HepG2 (cell line): ENCODE measurements around the gene RAD51C. TPM values are rescaled to one million over a fixed set of nuclear protein-coding genes. Genes with fewer than 3 reads are reported as not detected.

Source experiments
- FOSL2 ChIP-seq: sonication (generic); formaldehyde crosslinking; IDR thresholded peaks from 2 replicates; pipeline ENCODE4 v1.4.0; 2020; ENCODE audit warnings: missing genetic modification reagents
- FOXC1 ChIP-seq: sonication (generic); formaldehyde crosslinking; IDR thresholded peaks from 2 replicates; pipeline ENCODE4 v1.8.0; 2022; ENCODE audit warnings: mild to moderate bottlenecking, missing genetic modification reagents, borderline replicate concordance
- GATA4 ChIP-seq: sonication (generic); IDR thresholded peaks from 2 replicates; pipeline ENCODE4 v1.6.1; 2016; ENCODE audit warnings: antibody characterized with exemption, low read depth, borderline replicate concordance
- MATR3 ChIP-seq: sonication (generic); formaldehyde crosslinking; IDR thresholded peaks from 2 replicates; pipeline ENCODE4 v1.4.0; 2020; ENCODE audit warnings: missing genetic modification reagents
- MED1 ChIP-seq: sonication (generic); formaldehyde crosslinking; IDR thresholded peaks from 2 replicates; pipeline ENCODE4 v1.4.0; 2020; ENCODE audit warnings: missing genetic modification reagents
- MXD3 ChIP-seq: IDR thresholded peaks from 2 replicates; pipeline ENCODE4 v1.6.1; 2016; ENCODE audit warnings: mild to moderate bottlenecking, missing biosample characterization, missing genetic modification reagents
- NR2F6 ChIP-seq, 2 experiments: IDR thresholded peaks; 2 replicates each; pipeline ENCODE4 v1.6.1; 2016; ENCODE audit warnings: antibody characterized with exemption in 1 of 2, mild to moderate bottlenecking in 1 of 2
- NRL ChIP-seq: sonication (generic); formaldehyde crosslinking; IDR thresholded peaks from 2 replicates; pipeline ENCODE4 v1.5.0; 2020; ENCODE audit warnings: missing genetic modification reagents, mild to moderate bottlenecking, moderate library complexity, borderline replicate concordance
- PAWR ChIP-seq: sonication (generic); formaldehyde crosslinking; IDR thresholded peaks from 2 replicates; pipeline ENCODE4 v1.4.0; 2020; ENCODE audit warnings: missing genetic modification reagents, mild to moderate bottlenecking, borderline replicate concordance
- RARA ChIP-seq: IDR thresholded peaks from 2 replicates; pipeline ENCODE4 v1.6.1; 2016; ENCODE audit warnings: missing genetic modification reagents, missing compliant biosample characterization
- REST ChIP-seq, 2 experiments: IDR thresholded peaks; 2 replicates each; pipeline ENCODE4 v1.6.1; 2011 to 2012; ENCODE audit warnings: low read length in 2 of 2, borderline replicate concordance in 1 of 2, low read depth in 1 of 2, mild to moderate bottlenecking in 1 of 2, moderate library complexity in 1 of 2
- RFX3 ChIP-seq: IDR thresholded peaks from 2 replicates; pipeline ENCODE4 v1.6.1; 2016; ENCODE audit warnings: missing biosample characterization, missing genetic modification reagents
- RXRA ChIP-seq: sonication (generic); formaldehyde crosslinking; IDR thresholded peaks from 2 replicates; pipeline ENCODE4 v1.5.1; 2020; ENCODE audit warnings: missing genetic modification reagents
- SMAD3 ChIP-seq: sonication (generic); formaldehyde crosslinking; IDR thresholded peaks from 2 replicates; pipeline ENCODE4 v1.4.0; 2020; ENCODE audit warnings: missing genetic modification reagents
- STAG1 ChIP-seq: sonication (generic); formaldehyde crosslinking; IDR thresholded peaks from 2 replicates; pipeline ENCODE4 v1.4.0; 2020; ENCODE audit warnings: missing genetic modification reagents
- TEAD3 ChIP-seq: optimal IDR thresholded peaks from 2 replicates; pipeline ENCODE3; 2016; ENCODE audit warnings: borderline replicate concordance
- TFDP1 ChIP-seq: IDR thresholded peaks from 2 replicates; pipeline ENCODE4 v1.6.1; 2016; ENCODE audit warnings: missing compliant biosample characterization, missing genetic modification reagents, borderline replicate concordance
- ZNF17 ChIP-seq: sonication (generic); formaldehyde crosslinking; IDR thresholded peaks from 2 replicates; pipeline ENCODE4 v1.5.0; 2020; ENCODE audit warnings: mild to moderate bottlenecking, missing genetic modification reagents
- ZNF263 ChIP-seq: sonication (generic); formaldehyde crosslinking; IDR thresholded peaks from 2 replicates; pipeline ENCODE4 v1.4.0; 2020; ENCODE audit warnings: missing genetic modification reagents
- ZNF292 ChIP-seq: sonication (generic); formaldehyde crosslinking; IDR thresholded peaks from 2 replicates; pipeline ENCODE4 v1.8.1; 2022; ENCODE audit warnings: mild to moderate bottlenecking, low read depth, missing genetic modification reagents, borderline replicate concordance
- ZNF556 ChIP-seq: sonication (generic); formaldehyde crosslinking; IDR thresholded peaks from 2 replicates; pipeline ENCODE4 v1.4.0; 2020; ENCODE audit warnings: mild to moderate bottlenecking, missing genetic modification reagents, borderline replicate concordance
- ZNF615 ChIP-seq: sonication (generic); formaldehyde crosslinking; IDR thresholded peaks from 2 replicates; pipeline ENCODE4 v1.5.0; 2020; ENCODE audit warnings: mild to moderate bottlenecking, missing genetic modification reagents, borderline replicate concordance
- ZNF781 ChIP-seq: sonication (generic); formaldehyde crosslinking; IDR thresholded peaks from 2 replicates; pipeline ENCODE4 v1.5.1; 2020; ENCODE audit warnings: borderline replicate concordance, mild to moderate bottlenecking, missing genetic modification reagents; ENCODE audit errors: not compliant biosample characterization
- polyA plus RNA-seq, 8 experiments: library from polyadenylated mRNA; depleted of rRNA in 3 of 8; stranded (reverse) in 7 of 8; unstranded in 1 of 8; fragments of >200 nt; fragmentation: Illumina TruSeq in 4 of 8; extraction: Trizol in 4 of 8; gene quantifications; 2 replicates each; pipeline versions ENCODE4 v1.2.1 to v1.2.3, GENCODE V29; 2011 to 2016; ENCODE audit warnings: low read depth in 4 of 8, missing spikeins in 1 of 8, mixed read lengths in 1 of 8; ENCODE audit not compliant: insufficient read depth in 1 of 8
- total RNA-seq, 5 experiments: library from RNA; depleted of rRNA; stranded (reverse); fragments of >200 nt; fragmentation: Illumina TruSeq; extraction: Trizol; gene quantifications; 2 replicates each; pipeline ENCODE4 v1.2.3, GENCODE V29; 2016; ENCODE audit warnings: low read depth in 1 of 5

Gene RAD51C
- total and polyA plus RNA-seq, 2 of the 13 experiments (the other 11 are each of a cell fraction or from before 2014, with no cell fraction given): 38.5 to 106 TPM

GRCh38 chr17:58692239-58693055 lies at the start of gene RAD51C (continued):
- TF ChIP-seq RARA: peak; percentile 63
- TF ChIP-seq MATR3: no peak
- TF ChIP-seq ZNF263: no peak; the same call in 1 of the 2 replicates
- no peak for TF ChIP-seq STAG1
- peak; percentile 16; the same call in 1 of the 2 replicates for TF ChIP-seq FOSL2 (CRISPR knock-in tag)
- peak; percentile 95 for TF ChIP-seq MXD3 (CRISPR knock-in tag)
- TF ChIP-seq REST (IDR thresholded peaks at IDR 0.05; ENCODE audit: borderline replicate concordance in 1 of 2, low read depth in 1 of 2, low read length in 2 of 2): peak in 1 of 2 experiments; percentile 49; a peak in 1 of 4 replicates
- TF ChIP-seq ZNF292 (CRISPR knock-in tag): peak; percentile 59; the same call in 1 of the 2 replicates
- TF ChIP-seq RFX3: peak; percentile 32; the same call in 1 of the 2 replicates
- peak; percentile 49; the same call in 1 of the 2 replicates for TF ChIP-seq NR2F6 (IDR thresholded peaks at IDR 0.05)
- TF ChIP-seq NR2F6 (CRISPR knock-in tag; IDR thresholded peaks at IDR 0.05): peak; percentile 70
- TF ChIP-seq ZNF17 (CRISPR knock-in tag): no peak; the same call in 1 of the 2 replicates
- TF ChIP-seq RXRA (CRISPR knock-in tag): peak; percentile 81; the same call in 1 of the 2 replicates
- TF ChIP-seq TEAD3: peak; percentile 54
- TF ChIP-seq GATA4: peak; percentile 67; the same call in 1 of the 2 replicates
- TF ChIP-seq MED1: peak; percentile 64
- peak; percentile 99 for TF ChIP-seq TFDP1 (CRISPR knock-in tag)
- TF ChIP-seq PAWR (CRISPR knock-in tag): 0 out of 2 replicates have a peak, but pooled peaks have one; percentile 82
- no peak for TF ChIP-seq ZNF615 (CRISPR knock-in tag)
- TF ChIP-seq ZNF781 (CRISPR knock-in tag): peak; percentile 96
- peak; percentile 97 for TF ChIP-seq NRL (CRISPR knock-in tag)
- TF ChIP-seq FOXC1 (CRISPR knock-in tag): peak; percentile 94; the same call in 1 of the 2 replicates
- TF ChIP-seq SMAD3 (CRISPR knock-in tag): peak; percentile 95
- peak; percentile 94 for TF ChIP-seq ZNF556 (CRISPR knock-in tag)
